Stimulated activated CD4-positive, alpha-beta T cell treated with anti-CD3 and anti-CD28 coated beads, Interleukin-2, amount 100 ng/mL, for 48 hours (primary cell): ENCODE measurements around the gene CSN3.

Experiments used
- DNase-seq, 2 donors: peaks; one replicate each; pipeline ENCODE4 v3.0.0-alpha.2; 2020

Gene CSN3

GRCh38 chr4:70298051-70298450 is 55.7 kb downstream of the CSN3 start:
- no peak for DNase-seq

GRCh38 chr4:70299643-70300042 is 57.2 kb downstream of the CSN3 start:
- no peak for DNase-seq

- no peak for DNase-seq
These were observed 57.8 kb downstream of the CSN3 start for GRCh38 chr4:70300215-70300614.
